ENCODE data around the gene GRM5. TPM values are rescaled to one million over a fixed set of nuclear protein-coding genes. Genes with fewer than 3 reads are reported as not detected.

GRM5 gene
- total RNA-seq, 2 donors from 2014 or later: 0.33 TPM; not detected in 1

DNA sequence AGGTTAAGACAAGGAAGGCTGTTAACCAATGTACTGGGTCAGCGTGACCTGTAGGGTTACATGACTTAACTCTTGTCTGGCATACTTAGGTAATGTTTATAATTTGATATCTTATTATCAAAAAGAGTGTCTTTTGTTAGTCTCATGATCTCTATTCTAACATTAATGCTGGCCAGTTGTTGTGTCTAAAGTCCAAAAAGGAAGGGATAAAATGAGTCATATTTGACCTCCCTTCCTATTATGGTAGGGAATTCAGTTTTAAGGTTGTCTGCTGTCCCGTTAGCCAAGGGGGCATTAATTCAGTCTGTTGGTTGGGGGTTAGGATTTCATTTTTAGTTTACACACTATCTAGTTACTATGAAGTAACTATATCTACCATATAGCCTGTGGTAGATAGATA, 364.0 kb downstream of the GRM5 start:
- Histone ChIP-seq H3K36me3 (replicated peaks in 1 of 2; ENCODE audit: insufficient read depth in 1 of 2, low read depth in 2 of 2) (no peaks in the 10 kb centered on the region), H3K4me3 (no peak overlapping the region), H3K27me3 (no peaks in the 10 kb centered on the region), H3K9me3 (no peaks in the 10 kb centered on the region), H3K27ac (no peak overlapping the region), H3K4me1 (no peaks in the 10 kb centered on the region)
- no peak for DNase-seq
- 42 to 57% methylated on average over 2 of the region's 2 CpGs for WGBS, 2 donors
- ATAC-seq: no peak
- intact Hi-C loops (cut with DNase I): no loop called here
- TF ChIP-seq POLR2A (IDR thresholded peaks at IDR 0.05) (no peak), CTCF (IDR thresholded peaks at IDR 0.05) (no peak)

DNA sequence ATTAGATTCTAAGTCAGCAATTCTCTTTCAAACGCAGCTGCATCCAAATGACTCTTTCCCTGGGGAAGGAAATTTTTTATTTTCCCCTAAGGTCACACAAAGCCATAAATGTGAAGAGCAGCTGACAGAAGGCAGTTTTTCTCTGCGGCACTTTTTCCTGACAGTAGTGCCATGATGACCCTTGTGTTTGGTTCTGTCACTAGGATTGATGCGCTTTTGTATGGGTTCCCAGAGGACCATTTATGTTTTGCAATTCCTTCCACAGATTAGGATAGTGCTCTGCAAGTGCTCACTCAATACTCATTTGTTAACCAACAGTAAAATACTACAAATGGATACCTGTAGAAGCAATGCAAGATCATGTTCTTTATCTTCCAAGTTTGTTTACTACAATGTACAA, 368.6 kb downstream of the GRM5 start:
- ATAC-seq (no peak), DNase-seq (no peak)
- Histone ChIP-seq H3K36me3 (replicated peaks in 1 of 2; ENCODE audit: insufficient read depth in 1 of 2, low read depth in 2 of 2) (no peaks in the 10 kb centered on the region), H3K4me1 (no peaks in the 10 kb centered on the region), H3K4me3 (no peak overlapping the region), H3K27ac (no peak overlapping the region), H3K9me3 (no peaks in the 10 kb centered on the region), H3K27me3 (no peaks in the 10 kb centered on the region)
- intact Hi-C loops (cut with DNase I): no loop called here
- no peak for TF ChIP-seq CTCF (IDR thresholded peaks at IDR 0.05)
- no peak for TF ChIP-seq POLR2A (IDR thresholded peaks at IDR 0.05)
- WGBS, 2 donors: 61 to 69% methylated on average over 3 of the region's 3 CpGs

GRCh38 chr11:88695689-88696414, 369.9 kb downstream of the GRM5 start:
- DNase-seq: no peak
- H3K36me3 ChIP-seq (replicated peaks in 1 of 2; ENCODE audit: insufficient read depth in 1 of 2, low read depth in 2 of 2): no peaks in the 10 kb centered on the region
- no peak overlapping the region for H3K27ac ChIP-seq
- no peaks in the 10 kb centered on the region for H3K9me3 ChIP-seq
- H3K4me1 ChIP-seq: no peaks in the 10 kb centered on the region
- H3K27me3 ChIP-seq: no peaks in the 10 kb centered on the region
- no peak overlapping the region for H3K4me3 ChIP-seq
- TF ChIP-seq CTCF (IDR thresholded peaks at IDR 0.05): no peak
- no peak for ATAC-seq
- WGBS, 2 donors: 60 to 71% methylated on average over 11 of the region's 11 CpGs
- intact Hi-C loops (cut with DNase I): no loop called here

DNA sequence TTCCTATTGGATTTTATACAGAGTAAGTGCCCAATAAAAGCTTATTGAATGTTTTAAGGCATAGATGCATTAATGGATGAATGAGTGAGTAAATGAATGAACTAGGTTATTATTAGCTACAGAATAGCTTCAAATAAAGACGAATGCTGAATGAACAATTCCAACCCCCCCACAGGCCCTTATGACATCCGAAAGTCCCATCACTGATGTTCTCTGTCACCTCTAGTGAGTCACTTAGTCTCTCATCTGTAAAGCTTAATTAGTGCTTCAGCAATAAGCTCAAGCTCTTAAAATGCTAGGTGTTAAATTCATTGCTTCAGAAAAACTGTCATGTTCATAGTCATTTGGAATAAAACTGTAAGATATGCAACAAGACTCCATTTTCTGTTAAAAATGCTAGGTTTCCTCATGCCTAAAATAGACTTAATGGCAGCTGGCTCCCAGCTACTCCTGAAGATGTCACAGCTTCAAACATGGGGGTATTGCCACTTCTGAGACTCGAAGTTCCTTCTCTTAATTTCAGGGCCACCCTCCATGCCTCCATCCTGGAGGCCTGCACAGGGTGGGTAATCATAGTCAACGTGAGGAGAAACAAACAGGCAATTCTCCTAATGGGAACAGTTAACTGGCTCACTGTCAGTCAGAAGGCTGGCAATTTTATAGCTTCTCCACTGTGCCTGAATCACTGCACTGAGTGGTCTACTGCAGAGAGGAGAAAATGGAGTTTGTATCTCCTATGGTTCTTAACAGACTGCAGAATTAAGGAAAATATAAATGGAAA, 373.3 kb downstream of the GRM5 start:
- Histone ChIP-seq H3K36me3 (replicated peaks in 1 of 2; ENCODE audit: insufficient read depth in 1 of 2, low read depth in 2 of 2) (no peaks in the 10 kb centered on the region), H3K4me1 (peaks cover 8% of the 10 kb centered on the region), H3K9me3 (no peaks in the 10 kb centered on the region), H3K27me3 (no peaks in the 10 kb centered on the region), H3K4me3 (no peak overlapping the region), H3K27ac (no peak overlapping the region)
- 64 to 66% methylated on average over 4 of the region's 4 CpGs for WGBS, 2 donors
- TF ChIP-seq POLR2A (IDR thresholded peaks at IDR 0.05): no peak
- TF ChIP-seq CTCF (IDR thresholded peaks at IDR 0.05): no peak
- intact Hi-C loops (cut with DNase I): no loop called here
- ATAC-seq: no peak
- DNase-seq: no peak
